ENCODE measurements around the gene RPL18. TPM values are rescaled to one million over a fixed set of nuclear protein-coding genes. Genes with fewer than 3 reads are reported as not detected.

RPL18 gene
- total and polyA plus RNA-seq, 4 donors = 276 to 830 (median 586) TPM

DNA sequence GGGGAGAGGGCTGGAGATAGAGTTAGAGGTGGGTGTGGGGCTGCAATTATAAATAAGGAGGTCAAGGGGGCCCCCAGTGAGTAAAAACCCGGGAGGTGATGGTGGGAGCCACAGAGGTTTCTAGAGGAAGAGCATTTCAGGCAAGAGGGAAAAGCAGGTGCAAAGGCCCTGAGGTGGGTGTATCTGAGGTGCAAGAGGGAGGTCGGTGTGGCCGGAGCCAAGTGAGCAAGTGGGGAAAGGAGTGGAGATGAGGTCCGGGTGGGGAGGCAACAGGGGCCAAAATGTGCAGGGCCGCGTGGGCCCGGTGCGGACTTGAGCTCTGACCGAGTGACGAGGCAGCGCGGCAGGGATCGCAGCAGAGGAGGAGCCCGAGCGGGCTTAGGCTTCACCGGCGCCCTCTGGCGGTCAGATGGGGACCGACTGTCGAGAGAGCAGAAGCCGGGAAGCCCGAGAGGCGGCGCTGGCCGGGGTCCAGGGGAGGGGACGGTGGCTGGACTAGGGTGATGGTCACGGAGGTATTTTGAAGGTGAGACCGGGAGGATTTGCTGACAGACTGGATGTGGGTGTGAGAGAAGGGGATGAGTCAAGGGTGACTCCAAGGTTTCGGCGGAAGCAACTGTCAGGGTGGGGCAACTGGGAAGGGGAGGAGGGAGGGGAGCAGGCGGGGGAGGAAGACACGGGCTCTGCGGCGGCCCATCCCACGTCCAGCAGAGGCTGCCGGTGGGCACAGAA is 30.1 kb downstream of the RPL18 start:
- Histone ChIP-seq H3K36me3 (ENCODE audit: control insufficient read depth in 4 of 4, insufficient read depth in 3 of 4, low read depth in 1 of 4, low read length in 3 of 4) (no peaks in the 10 kb centered on the region), H3K9me3 (ENCODE audit: control insufficient read depth in 4 of 4, low read length in 3 of 4) (no peaks in the 10 kb centered on the region), H3K4me3 (ENCODE audit: low read depth in 1 of 3, low read length in 3 of 3) (peak overlapping the region in 2 of 3 donors; percentile 15 to 27), H3K27ac (ENCODE audit: low read depth in 1 of 2, low read length in 2 of 2) (peak overlapping the region in 1 of 2 donors; percentile 3), H3K4me1 (ENCODE audit: control insufficient read depth in 4 of 4, insufficient read depth in 4 of 4, low read length in 3 of 4) (peaks cover 0 to 4% (median 2%) of the 10 kb centered on the region in 4 donors), H3K9ac (ENCODE audit: low read depth in 1 of 2, low read length in 2 of 2) (peak overlapping the region in 1 of 2 donors; percentile 6), H3K27me3 (ENCODE audit: control insufficient read depth in 4 of 4, insufficient read depth in 4 of 4, low read length in 3 of 4) (no peaks in the 10 kb centered on the region)
- TF ChIP-seq RAD21 (IDR thresholded peaks at IDR 0.05) (peak; percentile 71 to 84), CTCF (IDR thresholded peaks at IDR 0.05; ENCODE audit: low read depth, low read length, missing input control) (peak; percentile 79), NR2F2 (IDR thresholded peaks at IDR 0.05) (no peak)
- WGBS = 5% methylated on average over 36 of the region's 36 CpGs
- DNase-seq (ENCODE audit: low spot score) = peak; percentile 92

DNA sequence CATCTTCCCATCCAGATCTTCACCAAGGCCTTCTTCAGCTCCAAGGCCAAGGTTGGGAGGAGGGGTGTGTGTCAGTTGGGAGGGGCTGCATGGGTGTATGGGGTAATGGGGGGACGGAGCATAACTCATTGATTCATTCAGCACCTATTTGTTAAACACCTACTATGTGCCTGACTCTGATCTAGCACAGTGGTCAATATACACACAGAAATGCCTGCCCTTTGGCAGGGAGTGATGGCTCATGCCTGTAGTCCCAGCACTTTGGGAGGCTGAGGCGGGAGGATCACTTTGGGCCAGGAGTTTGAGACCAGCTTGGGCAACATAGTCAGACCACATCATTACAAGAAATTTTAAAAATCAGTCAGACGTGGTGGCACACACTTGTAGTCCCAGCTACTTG is 31.6 kb downstream of the RPL18 start:
- Histone ChIP-seq H3K36me3 (ENCODE audit: control insufficient read depth in 4 of 4, insufficient read depth in 3 of 4, low read depth in 1 of 4, low read length in 3 of 4) (no peaks in the 10 kb centered on the region), H3K27me3 (ENCODE audit: control insufficient read depth in 4 of 4, insufficient read depth in 4 of 4, low read length in 3 of 4) (no peaks in the 10 kb centered on the region), H3K27ac (ENCODE audit: low read depth in 1 of 2, low read length in 2 of 2) (no peak overlapping the region), H3K9me3 (ENCODE audit: control insufficient read depth in 4 of 4, low read length in 3 of 4) (no peaks in the 10 kb centered on the region), H3K4me1 (ENCODE audit: control insufficient read depth in 4 of 4, insufficient read depth in 4 of 4, low read length in 3 of 4) (peaks cover 0 to 6% (median 3%) of the 10 kb centered on the region in 4 donors), H3K4me3 (ENCODE audit: low read depth in 1 of 3, low read length in 3 of 3) (no peak overlapping the region), H3K9ac (ENCODE audit: low read depth in 1 of 2, low read length in 2 of 2) (no peak overlapping the region)
- TF ChIP-seq MAX (IDR thresholded peaks at IDR 0.05) (no peak), FOXA1 (IDR thresholded peaks at IDR 0.05) (no peak), RAD21 (IDR thresholded peaks at IDR 0.05) (no peak), SP1 (IDR thresholded peaks at IDR 0.05) (no peak), HNF4G (IDR thresholded peaks at IDR 0.05) (no peak), CTCF (IDR thresholded peaks at IDR 0.05; ENCODE audit: low read depth, low read length, missing input control) (no peak), GABPA (IDR thresholded peaks at IDR 0.05 in 1 of 2, conservative IDR thresholded peaks at IDR 0.05 in 1 of 2) (no peak), EGR1 (IDR thresholded peaks at IDR 0.05; ENCODE audit: low read depth in 2 of 2) (no peak), TAF1 (conservative IDR thresholded peaks at IDR 0.05) (no peak), ZBTB33 (IDR thresholded peaks at IDR 0.05) (no peak), JUND (IDR thresholded peaks at IDR 0.05) (no peak), ATF3 (IDR thresholded peaks at IDR 0.05) (no peak)
- no peak for DNase-seq (ENCODE audit: low spot score)
- WGBS = 94% methylated on average over 3 of the region's 3 CpGs
